K562 (cell line): Measurements from ENCODE around the gene GPR108. TPM values are rescaled to one million over a fixed set of nuclear protein-coding genes. Genes with fewer than 3 reads are reported as not detected.

Experiments used
- ARID2 ChIP-seq: fragments of 450-650 bp; IDR thresholded peaks from 2 replicates; pipeline ENCODE4 v1.6.1; 2017; ENCODE audit warnings: antibody characterized with exemption, mild to moderate bottlenecking
- BRD4 ChIP-seq: fragments of 200-600 bp; sonication (generic); IDR thresholded peaks from 2 replicates; pipeline ENCODE4 v1.6.1; 2017; ENCODE audit warnings: inconsistent platforms
- CBX3 ChIP-seq, 2 experiments: IDR thresholded peaks; 1 replicate in 1 of 2; 2 replicates in 1 of 2; pipeline ENCODE4 v1.6.1; 2012; ENCODE audit warnings: inconsistent platforms in 2 of 2, low read length in 2 of 2, borderline replicate concordance in 1 of 2, control low read depth in 1 of 2
- ESRRB ChIP-seq: fragments of 250-450 bp; sonication (Bioruptor Pico); IDR thresholded peaks from 2 replicates; pipeline ENCODE4 v1.5.0; 2020; ENCODE audit warnings: mild to moderate bottlenecking, moderate library complexity, borderline replicate concordance
- HNRNPH1 ChIP-seq: fragments of 200-400 bp; formaldehyde crosslinking; optimal IDR thresholded peaks from 2 replicates; pipeline ENCODE3; 2017; ENCODE audit warnings: low read depth, mild to moderate bottlenecking, low read length, moderate library complexity
- KLF13 ChIP-seq: fragments of 450-650 bp; IDR thresholded peaks from 2 replicates; pipeline ENCODE4 v1.6.1; 2016; ENCODE audit warnings: missing genetic modification characterization, low read depth, mild to moderate bottlenecking, missing compliant biosample characterization, moderate library complexity, borderline replicate concordance
- NCOA4 ChIP-seq: fragments of 450-650 bp; IDR thresholded peaks from 2 replicates; pipeline ENCODE4 v1.6.1; 2018; ENCODE audit warnings: mild to moderate bottlenecking; ENCODE audit not compliant: partially characterized antibody
- NR2C1 ChIP-seq, 2 experiments: fragments of 450-650 bp; IDR thresholded peaks; 2 replicates each; pipeline ENCODE4 v1.6.1; 2017; ENCODE audit warnings: mild to moderate bottlenecking in 2 of 2, antibody characterized with exemption in 1 of 2, inconsistent platforms in 1 of 2, missing compliant biosample characterization in 1 of 2, missing genetic modification characterization in 1 of 2
- PHB2 ChIP-seq: fragments of 450-650 bp; IDR thresholded peaks from 2 replicates; pipeline ENCODE4 v1.6.1; 2017; ENCODE audit warnings: low read depth
- RBM39 ChIP-seq: fragments of 200-400 bp; formaldehyde crosslinking; optimal IDR thresholded peaks from 2 replicates; pipeline ENCODE3; 2018; ENCODE audit warnings: low read depth, low read length
- SMC3 ChIP-seq: conservative IDR thresholded peaks from 2 replicates; pipeline ENCODE4 v1.6.1; 2011; ENCODE audit warnings: low read depth, low read length, improper control_type of control experiment; ENCODE audit not compliant: insufficient read depth
- TAF1 ChIP-seq: IDR thresholded peaks from 2 replicates; pipeline ENCODE4 v1.6.1; 2011; ENCODE audit warnings: mild to moderate bottlenecking, low read length, moderate library complexity; ENCODE audit not compliant: insufficient read depth, control insufficient read depth, severe bottlenecking; ENCODE audit errors: extremely low read depth
- TSC22D4 ChIP-seq: fragments of 450-650 bp; IDR thresholded peaks from 2 replicates; pipeline ENCODE4 v1.6.1; 2016; ENCODE audit warnings: missing genetic modification characterization, missing biosample characterization, control low read depth
- WHSC1 ChIP-seq: IDR thresholded peaks from one replicate; pipeline ENCODE4 v1.6.1; 2012; ENCODE audit warnings: low read length, control low read depth, inconsistent platforms
- ZFP36 ChIP-seq: fragments of 150-350 bp; IDR thresholded peaks from 2 replicates; pipeline ENCODE4 v1.6.1; 2018; ENCODE audit warnings: low read length, low read depth; ENCODE audit not compliant: partially characterized antibody
- ZNF197 ChIP-seq: fragments of 200-800 bp; sonication (Bioruptor generic); IDR thresholded peaks from 2 replicates; pipeline ENCODE4 v1.6.1; 2016; ENCODE audit warnings: low read depth, missing genetic modification characterization, missing compliant biosample characterization
- ZNF282 ChIP-seq: sonication (generic); formaldehyde crosslinking; IDR thresholded peaks from 2 replicates; pipeline ENCODE4 v1.8.1; 2023; ENCODE audit warnings: missing genetic modification reagents
- ZSCAN29 ChIP-seq: fragments of 450-650 bp; IDR thresholded peaks from 2 replicates; pipeline ENCODE4 v1.6.1; 2017
- polyA plus RNA-seq, 8 experiments: library from polyadenylated mRNA; depleted of rRNA in 4 of 8; stranded (reverse) in 5 of 8; unstranded in 3 of 8; fragments of >200 nt; fragmentation: Nextera tagmentation in 2 of 8; fragmentation: Illumina TruSeq in 1 of 8; extraction: Ambion mirVana in 2 of 8; extraction: Trizol in 1 of 8; gene quantifications; 2 replicates each; pipeline versions ENCODE4 v1.2.1 to v1.2.3, GENCODE V29; 2011 to 2014; ENCODE audit warnings: inconsistent platforms in 1 of 8, missing spikeins in 1 of 8
- total RNA-seq, 7 experiments: library from RNA; depleted of rRNA in 6 of 7; stranded (reverse); fragments of >200 nt in 6 of 7; fragmentation: Illumina TruSeq in 2 of 7; extraction: Trizol in 2 of 7; gene quantifications; 2 replicates each; pipeline versions ENCODE4 v1.2.1 to v1.2.3, GENCODE V29; 2011 to 2021; ENCODE audit warnings: low replicate concordance in 1 of 7
- TF ChIP-seq, protein P1 (sequence below): IDR thresholded peaks from 2 replicates; pipeline ENCODE4 v1.6.1; 2016; ENCODE audit warnings: missing genetic modification characterization, missing compliant biosample characterization
- TF ChIP-seq, protein P2 (sequence below): fragments of 250-450 bp; sonication (Bioruptor Pico); IDR thresholded peaks from 2 replicates; pipeline ENCODE4 v1.8.0; 2021; ENCODE audit warnings: moderate library complexity, mild to moderate bottlenecking, inconsistent platforms
- TF ChIP-seq, protein P3 (sequence below): fragments of 250-450 bp; sonication (Bioruptor Pico); IDR thresholded peaks from 2 replicates; pipeline ENCODE4 v1.4.0; 2020; ENCODE audit warnings: borderline replicate concordance
- TF ChIP-seq, protein P4 (sequence below): fragments of 250-450 bp; sonication (Bioruptor Pico); IDR thresholded peaks from 2 replicates; pipeline ENCODE4 v1.9.0; 2021; ENCODE audit warnings: mild to moderate bottlenecking
- TF ChIP-seq, protein P5 (sequence below): sonication (generic); formaldehyde crosslinking; IDR thresholded peaks from 2 replicates; pipeline ENCODE4 v1.8.1; 2022; ENCODE audit warnings: missing genetic modification reagents

GPR108 gene
- total and polyA plus RNA-seq, 9 of the 15 experiments (the other 6 are each of a cell fraction or from before 2014, with no cell fraction given) = 2.4 to 33.2 (median 24.4) TPM

DNA sequence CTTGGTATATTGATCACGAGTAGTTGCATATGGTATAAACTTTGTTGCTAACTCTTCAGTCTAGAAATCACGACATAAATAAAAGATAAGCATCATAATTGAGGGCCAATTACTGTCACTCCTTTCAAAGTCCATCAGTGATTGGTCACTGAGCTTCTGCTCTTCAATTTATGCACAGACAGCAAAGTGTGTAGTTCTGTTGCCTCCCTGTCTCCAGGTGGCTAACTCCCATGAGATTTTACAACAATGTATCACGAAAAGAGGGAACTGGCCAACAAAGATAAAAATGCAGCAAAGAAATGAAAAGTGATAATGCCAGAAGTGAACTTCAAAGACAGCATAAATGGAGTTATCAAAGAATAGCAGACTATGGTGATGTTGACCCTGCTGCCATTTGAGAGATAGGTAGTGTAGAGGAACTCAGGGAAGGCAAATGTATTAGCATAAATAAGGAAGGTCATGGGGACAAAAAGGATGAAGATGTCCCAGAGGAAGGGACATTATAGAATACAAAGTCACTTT, 54.7 kb downstream of the GPR108 start (continued):
- TF ChIP-seq ZNF197 (no peak), ARID2 (no peak), ESRRB (CRISPR knock-in tag) (no peak), SMC3 (no peak), BRD4 (no peak), WHSC1 (no peak), HNRNPH1 (no peak), RBM39 (no peak), ZSCAN29 (no peak), NCOA4 (no peak), PHB2 (peak; percentile 83), ZNF282 (CRISPR knock-in tag) (no peak), NR2C1 (IDR thresholded peaks at IDR 0.05) (no peak), NR2C1 (tag; IDR thresholded peaks at IDR 0.05) (no peak), KLF13 (tag) (no peak), ZFP36 (no peak), TSC22D4 (tag) (no peak), CBX3 (IDR thresholded peaks at IDR 0.05; ENCODE audit: borderline replicate concordance in 1 of 2, low read length in 2 of 2) (no peak), TAF1 (no peak)
- TF ChIP-seq, protein P1, sequence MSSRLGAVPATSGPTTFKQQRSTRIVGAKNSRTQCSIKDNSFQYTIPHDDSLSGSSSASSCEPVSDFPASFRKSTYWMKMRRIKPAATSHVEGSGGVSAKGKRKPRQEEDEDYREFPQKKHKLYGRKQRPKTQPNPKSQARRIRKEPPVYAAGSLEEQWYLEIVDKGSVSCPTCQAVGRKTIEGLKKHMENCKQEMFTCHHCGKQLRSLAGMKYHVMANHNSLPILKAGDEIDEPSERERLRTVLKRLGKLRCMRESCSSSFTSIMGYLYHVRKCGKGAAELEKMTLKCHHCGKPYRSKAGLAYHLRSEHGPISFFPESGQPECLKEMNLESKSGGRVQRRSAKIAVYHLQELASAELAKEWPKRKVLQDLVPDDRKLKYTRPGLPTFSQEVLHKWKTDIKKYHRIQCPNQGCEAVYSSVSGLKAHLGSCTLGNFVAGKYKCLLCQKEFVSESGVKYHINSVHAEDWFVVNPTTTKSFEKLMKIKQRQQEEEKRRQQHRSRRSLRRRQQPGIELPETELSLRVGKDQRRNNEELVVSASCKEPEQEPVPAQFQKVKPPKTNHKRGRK (tag) = no peak
- TF ChIP-seq, protein P2, sequence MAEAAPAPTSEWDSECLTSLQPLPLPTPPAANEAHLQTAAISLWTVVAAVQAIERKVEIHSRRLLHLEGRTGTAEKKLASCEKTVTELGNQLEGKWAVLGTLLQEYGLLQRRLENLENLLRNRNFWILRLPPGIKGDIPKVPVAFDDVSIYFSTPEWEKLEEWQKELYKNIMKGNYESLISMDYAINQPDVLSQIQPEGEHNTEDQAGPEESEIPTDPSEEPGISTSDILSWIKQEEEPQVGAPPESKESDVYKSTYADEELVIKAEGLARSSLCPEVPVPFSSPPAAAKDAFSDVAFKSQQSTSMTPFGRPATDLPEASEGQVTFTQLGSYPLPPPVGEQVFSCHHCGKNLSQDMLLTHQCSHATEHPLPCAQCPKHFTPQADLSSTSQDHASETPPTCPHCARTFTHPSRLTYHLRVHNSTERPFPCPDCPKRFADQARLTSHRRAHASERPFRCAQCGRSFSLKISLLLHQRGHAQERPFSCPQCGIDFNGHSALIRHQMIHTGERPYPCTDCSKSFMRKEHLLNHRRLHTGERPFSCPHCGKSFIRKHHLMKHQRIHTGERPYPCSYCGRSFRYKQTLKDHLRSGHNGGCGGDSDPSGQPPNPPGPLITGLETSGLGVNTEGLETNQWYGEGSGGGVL (CRISPR knock-in tag) = no peak
- TF ChIP-seq, protein P3, sequence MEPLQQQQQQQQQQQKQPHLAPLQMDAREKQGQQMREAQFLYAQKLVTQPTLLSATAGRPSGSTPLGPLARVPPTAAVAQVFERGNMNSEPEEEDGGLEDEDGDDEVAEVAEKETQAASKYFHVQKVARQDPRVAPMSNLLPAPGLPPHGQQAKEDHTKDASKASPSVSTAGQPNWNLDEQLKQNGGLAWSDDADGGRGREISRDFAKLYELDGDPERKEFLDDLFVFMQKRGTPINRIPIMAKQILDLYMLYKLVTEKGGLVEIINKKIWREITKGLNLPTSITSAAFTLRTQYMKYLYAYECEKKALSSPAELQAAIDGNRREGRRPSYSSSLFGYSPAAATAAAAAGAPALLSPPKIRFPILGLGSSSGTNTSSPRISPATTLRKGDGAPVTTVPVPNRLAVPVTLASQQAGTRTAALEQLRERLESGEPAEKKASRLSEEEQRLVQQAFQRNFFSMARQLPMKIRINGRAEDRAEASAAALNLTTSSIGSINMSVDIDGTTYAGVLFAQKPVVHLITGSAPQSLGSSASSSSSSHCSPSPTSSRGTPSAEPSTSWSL (CRISPR knock-in tag) = no peak
- TF ChIP-seq, protein P4, sequence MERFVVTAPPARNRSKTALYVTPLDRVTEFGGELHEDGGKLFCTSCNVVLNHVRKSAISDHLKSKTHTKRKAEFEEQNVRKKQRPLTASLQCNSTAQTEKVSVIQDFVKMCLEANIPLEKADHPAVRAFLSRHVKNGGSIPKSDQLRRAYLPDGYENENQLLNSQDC (CRISPR knock-in tag) = no peak
- TF ChIP-seq, protein P5, sequence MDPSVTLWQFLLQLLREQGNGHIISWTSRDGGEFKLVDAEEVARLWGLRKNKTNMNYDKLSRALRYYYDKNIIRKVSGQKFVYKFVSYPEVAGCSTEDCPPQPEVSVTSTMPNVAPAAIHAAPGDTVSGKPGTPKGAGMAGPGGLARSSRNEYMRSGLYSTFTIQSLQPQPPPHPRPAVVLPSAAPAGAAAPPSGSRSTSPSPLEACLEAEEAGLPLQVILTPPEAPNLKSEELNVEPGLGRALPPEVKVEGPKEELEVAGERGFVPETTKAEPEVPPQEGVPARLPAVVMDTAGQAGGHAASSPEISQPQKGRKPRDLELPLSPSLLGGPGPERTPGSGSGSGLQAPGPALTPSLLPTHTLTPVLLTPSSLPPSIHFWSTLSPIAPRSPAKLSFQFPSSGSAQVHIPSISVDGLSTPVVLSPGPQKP (CRISPR knock-in tag) = no peak
